ENCODE results near the gene CAPZB.
A peak's percentile ranks its signal among the peaks of the same experiment; 100 is the strongest.

CAPZB gene

GRCh38 chr1:19448491-19449439, 36.6 kb downstream of the CAPZB start:
- DNase-seq (ENCODE audit: low spot score): peak; percentile 75

GRCh38 chr1:19447550-19447949, 37.8 kb downstream of the CAPZB start:
- no peak for DNase-seq (ENCODE audit: low spot score)

GRCh38 chr1:19445417-19446342, 39.7 kb downstream of the CAPZB start:
- DNase-seq (ENCODE audit: low spot score): no peak

- no peak for DNase-seq (ENCODE audit: low spot score)
Measured at GRCh38 chr1:19444296-19445021, 40.9 kb downstream of the CAPZB start.

DNA sequence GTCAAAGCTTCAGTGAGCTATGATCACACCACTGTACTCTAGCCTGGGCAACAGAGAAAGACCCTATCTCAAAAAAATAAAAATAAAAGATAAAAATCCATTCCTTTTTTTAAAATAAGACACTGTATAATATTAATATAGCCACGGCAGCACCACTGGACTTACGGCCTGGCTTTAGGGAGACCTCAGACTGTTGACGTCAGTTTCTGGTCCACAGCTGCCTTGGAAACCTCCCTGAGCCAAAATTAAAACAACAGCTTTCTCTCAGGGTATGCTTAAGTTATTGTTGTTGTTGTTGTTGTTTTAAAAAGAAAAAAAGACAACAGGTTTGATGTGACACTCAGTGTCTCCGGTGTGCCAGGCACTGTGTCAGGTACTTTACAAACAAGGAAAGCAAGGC, 42.0 kb downstream of the CAPZB start:
- DNase-seq (ENCODE audit: low spot score): no peak

DNA sequence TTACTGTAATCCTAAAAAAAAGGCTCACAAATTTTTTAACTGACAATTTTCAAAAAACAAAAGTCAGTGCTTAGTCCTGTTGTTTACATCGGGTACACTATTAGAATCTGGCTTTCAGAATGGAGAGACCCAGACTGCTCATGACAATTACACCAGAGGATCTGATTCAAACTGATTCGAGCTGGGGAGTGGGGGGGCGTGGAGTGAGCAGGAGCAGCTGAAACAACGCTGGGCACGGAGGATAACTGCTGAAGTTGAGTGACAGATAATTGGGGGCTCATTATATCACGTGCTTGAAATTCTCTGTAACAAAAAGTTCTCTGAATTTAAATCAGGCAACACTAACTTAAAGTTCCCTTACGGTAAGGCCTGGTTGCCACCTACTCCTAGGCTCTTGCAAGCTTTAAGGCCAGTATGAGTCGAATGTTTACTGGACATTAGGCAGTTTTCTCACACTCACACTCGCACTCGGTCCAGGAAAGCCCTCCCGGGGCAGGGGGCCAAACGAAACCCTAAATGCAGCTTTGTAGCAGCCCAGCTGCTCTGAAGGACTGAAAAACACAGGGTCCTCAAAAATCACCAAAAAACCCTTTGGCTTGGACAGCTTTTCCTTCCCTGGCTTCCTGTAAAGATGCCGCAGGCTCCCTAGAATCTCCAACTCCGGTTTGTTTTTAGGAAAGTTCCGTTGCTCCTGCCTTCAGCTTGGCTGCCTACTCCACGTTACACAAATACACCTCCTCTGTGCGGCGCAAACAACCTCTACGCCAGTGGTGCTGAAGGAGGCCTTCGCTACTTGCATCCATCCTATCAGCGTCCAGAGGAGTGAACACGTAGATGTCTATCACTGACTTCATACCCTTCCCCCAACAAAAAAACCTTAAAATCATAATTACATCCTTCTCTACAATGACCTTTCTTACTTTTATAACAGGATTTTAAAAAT, 42.9 kb downstream of the CAPZB start:
- DNase-seq (ENCODE audit: low spot score): no peak

- no peak for DNase-seq (ENCODE audit: low spot score)
Measured at GRCh38 chr1:19441048-19441780, 44.1 kb downstream of the CAPZB start.

DNA sequence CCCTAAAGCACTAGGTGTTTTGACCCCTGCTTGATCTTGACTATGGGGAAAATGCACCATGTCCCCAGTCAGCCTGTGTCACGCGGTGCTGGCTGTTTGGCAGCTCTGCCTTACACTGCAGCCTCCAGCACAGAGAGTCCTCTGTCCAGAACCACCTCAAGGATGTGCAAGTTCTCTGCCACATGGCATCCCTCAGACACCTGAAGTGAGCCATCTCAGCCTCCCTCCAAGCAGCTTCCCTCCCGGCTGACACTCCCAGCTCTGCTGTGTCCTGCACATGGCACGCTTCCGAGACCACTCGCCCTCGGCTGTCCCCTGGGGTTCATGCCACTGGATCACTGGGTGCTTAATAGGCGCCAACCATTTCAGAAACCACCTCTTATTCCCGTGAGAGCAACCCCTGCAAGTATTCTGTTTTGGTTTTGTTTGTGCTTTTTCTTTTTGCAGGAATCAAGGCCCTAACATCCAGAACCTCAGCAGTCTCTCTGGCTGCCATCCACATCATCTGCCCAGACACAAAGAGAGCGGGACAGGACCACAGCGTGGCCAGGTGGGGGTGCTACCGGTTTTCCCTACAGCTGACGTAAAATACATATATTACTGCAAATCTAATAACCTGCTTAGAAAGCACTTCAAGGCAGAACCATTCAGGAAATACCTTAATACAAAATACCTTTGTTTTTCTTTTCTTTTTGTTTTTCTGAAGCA, 45.7 kb downstream of the CAPZB start:
- DNase-seq (ENCODE audit: low spot score): no peak

DNA sequence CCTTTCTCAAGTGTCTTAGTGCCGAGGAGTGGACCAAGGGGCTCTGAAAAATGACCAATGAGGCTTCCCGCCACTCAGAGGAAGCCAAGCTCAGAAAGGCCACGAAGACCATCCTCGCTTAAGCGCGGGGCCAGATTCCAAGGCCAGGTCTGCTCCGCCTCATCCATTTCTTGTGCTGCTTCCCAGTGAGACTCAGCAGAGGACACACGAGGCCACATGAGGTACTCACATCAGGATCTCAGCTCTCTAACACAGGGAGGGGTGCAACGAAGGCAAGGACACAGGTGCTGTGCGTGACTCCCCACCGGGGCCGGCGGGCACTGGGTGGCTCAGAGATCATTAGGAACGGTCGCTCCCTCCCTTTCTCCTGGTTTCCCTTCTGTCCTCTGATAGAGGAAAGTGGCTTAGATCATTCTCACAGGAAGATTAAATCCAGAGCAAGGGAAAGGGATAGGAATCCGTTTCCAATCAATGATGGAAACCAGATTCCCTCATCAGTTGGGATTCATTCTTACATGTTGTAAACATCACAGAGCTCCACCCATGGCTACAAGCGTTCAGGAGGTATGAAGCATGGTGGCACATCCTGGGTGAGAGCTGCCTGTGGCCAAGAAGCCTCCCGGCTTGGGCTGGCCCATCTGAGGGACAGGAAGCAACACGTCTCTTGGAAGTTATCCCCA, 46.7 kb downstream of the CAPZB start:
- DNase-seq (ENCODE audit: low spot score): no peak

DNA sequence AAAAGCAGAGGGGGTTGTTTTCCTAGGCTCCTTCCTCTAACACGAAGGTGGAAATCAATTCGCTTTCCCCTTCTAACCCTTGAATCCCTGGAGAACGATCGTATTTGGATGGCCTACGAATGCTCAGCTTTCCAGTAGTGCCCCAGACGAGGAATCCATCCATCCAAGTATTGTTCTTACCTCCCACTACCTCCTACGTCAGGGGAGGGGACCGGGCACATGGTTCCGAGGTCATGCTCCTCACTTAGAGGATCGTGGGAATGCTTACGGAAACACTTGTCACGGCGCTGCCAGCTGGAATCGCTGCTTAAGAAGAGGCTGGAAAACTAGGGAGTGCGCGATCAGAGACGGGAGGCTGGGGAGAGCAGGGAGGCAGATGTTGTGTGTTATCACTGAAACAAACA, 47.4 kb downstream of the CAPZB start:
- DNase-seq (ENCODE audit: low spot score): no peak

DNA sequence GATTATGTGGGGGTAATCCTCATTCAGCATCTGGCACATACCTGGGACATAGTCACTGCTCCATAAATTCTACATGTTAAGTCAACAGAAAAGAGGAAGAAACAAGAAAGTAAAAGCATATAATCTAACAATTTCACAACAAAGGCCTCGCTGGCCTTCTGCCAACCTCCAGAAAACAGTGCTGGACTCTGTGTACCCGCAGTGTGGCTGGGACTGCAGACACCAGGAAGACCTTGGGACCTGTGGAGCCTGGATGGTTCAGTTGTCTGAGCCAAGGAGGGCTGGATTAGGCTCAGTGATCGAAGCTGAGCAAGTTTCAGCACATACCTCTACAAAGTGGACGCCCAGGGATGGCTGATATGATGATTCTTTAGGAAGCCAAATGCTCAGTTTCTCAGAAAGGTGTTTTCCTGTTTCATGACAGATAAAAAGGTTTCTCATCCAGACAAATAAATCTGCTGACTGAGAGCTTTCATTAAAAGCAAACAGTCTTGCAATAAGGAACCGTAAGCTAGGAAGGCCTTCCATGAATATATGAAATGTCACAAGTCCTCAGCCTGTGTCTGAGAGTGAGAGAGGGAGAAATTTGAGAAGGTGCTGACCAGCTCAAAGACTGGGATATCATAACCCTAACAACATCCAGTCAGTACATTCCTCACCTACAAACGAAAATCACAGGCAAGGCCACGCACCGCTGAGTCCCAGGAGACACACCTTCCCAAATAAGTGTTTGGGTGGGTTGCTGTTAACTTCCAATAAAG, 48.4 kb downstream of the CAPZB start:
- no peak for DNase-seq (ENCODE audit: low spot score)

GRCh38 chr1:19435851-19436455, 49.4 kb downstream of the CAPZB start:
- no peak for DNase-seq (ENCODE audit: low spot score)

DNA sequence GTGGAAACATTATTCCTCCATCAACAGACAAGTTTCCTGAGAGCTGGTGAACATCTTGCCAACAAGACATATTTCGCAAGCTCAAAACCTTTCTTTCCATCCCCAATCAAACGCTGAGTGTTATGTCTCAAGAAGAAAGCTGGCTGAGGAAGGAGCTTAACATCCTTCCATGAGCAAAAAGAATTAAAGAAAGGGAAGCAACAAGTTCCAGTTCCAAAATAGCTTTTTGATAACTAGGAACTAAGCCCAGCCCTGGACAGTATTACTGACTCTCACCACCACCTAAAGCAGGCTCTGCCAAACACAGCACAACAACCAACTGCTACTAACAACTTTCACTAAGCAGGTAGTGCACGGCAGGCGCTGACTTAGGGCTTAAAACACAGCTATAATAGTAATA, 50.2 kb downstream of the CAPZB start:
- DNase-seq (ENCODE audit: low spot score): no peak

GRCh38 chr1:19433719-19433998, 51.7 kb downstream of the CAPZB start:
- no peak for DNase-seq (ENCODE audit: low spot score)

GRCh38 chr1:19432943-19433718, 52.2 kb downstream of the CAPZB start:
- DNase-seq (ENCODE audit: low spot score): no peak

- peak; percentile 46 for DNase-seq (ENCODE audit: low spot score)
Measured at GRCh38 chr1:19430121-19431068, 54.9 kb downstream of the CAPZB start.

Data from AG08396 (cell line).